Activated CD4-positive, CD25-positive, alpha-beta regulatory T cell treated with anti-CD3 and anti-CD28 coated beads, Interleukin-2, amount 50 U/mL, for 24 hours (primary cell): Measurements from ENCODE around the gene MTG1.
"Not testable (repeated sequence)": the region's sequence is repeated elsewhere in the genome, so short reads cannot be mapped to it uniquely, and the experiment has no call there.

Experiments used
- ATAC-seq, 2 donors: fragments of 150-1000 bp; cut with Tn5 transposase; one replicate each; pipeline ENCODE4 v1.10.0; 2021; ENCODE audit warnings: mild to moderate bottlenecking in 1 of 2, moderate library complexity in 1 of 2

The MTG1 gene

GRCh38 chr10:133359554-133359971 is 34.4 kb upstream of the MTG1 start:
- ATAC-seq = no peak

GRCh38 chr10:133359972-133360610 is 33.9 kb upstream of the MTG1 start:
- no peak for ATAC-seq

GRCh38 chr10:133361227-133361626 is 32.7 kb upstream of the MTG1 start:
- no peak for ATAC-seq

GRCh38 chr10:133361773-133362441 is 32.0 kb upstream of the MTG1 start:
- ATAC-seq = no peak

GRCh38 chr10:133362846-133363245 is 31.1 kb upstream of the MTG1 start:
- ATAC-seq = no peak

- ATAC-seq = no peak
Measured at GRCh38 chr10:133364645-133365431, 29.1 kb upstream of the MTG1 start.

- ATAC-seq = no peak
Measured at GRCh38 chr10:133365461-133366129, 28.4 kb upstream of the MTG1 start.

GRCh38 chr10:133366130-133366478 is 27.9 kb upstream of the MTG1 start:
- ATAC-seq = no peak

- ATAC-seq = no peak
Measured at GRCh38 chr10:133366751-133367150, 27.2 kb upstream of the MTG1 start.

GRCh38 chr10:133367461-133367860 is 26.5 kb upstream of the MTG1 start:
- ATAC-seq = not testable (repeated sequence)

- ATAC-seq = no peak
Measured at GRCh38 chr10:133368153-133368552, 25.8 kb upstream of the MTG1 start.

- no peak for ATAC-seq
Measured at GRCh38 chr10:133370030-133370786, 23.7 kb upstream of the MTG1 start.

GRCh38 chr10:133372507-133372906 is 21.4 kb upstream of the MTG1 start:
- no peak for ATAC-seq

GRCh38 chr10:133373174-133374090 is 20.5 kb upstream of the MTG1 start, which contains the start of gene ECHS1:
ECHS1 (minus strand) TSS chr10:133373354; CDS start chr10:133373333, 21 bp downstream.
- ATAC-seq = peak; percentile 99 to 100

GRCh38 chr10:133375357-133376115 is 18.4 kb upstream of the MTG1 start:
- ATAC-seq = no peak

- not testable (repeated sequence) for ATAC-seq
Measured at GRCh38 chr10:133376183-133376582, 17.8 kb upstream of the MTG1 start.

- ATAC-seq = no peak
Measured at GRCh38 chr10:133377025-133377817, 16.7 kb upstream of the MTG1 start.

GRCh38 chr10:133377818-133378250 is 16.1 kb upstream of the MTG1 start:
- ATAC-seq = no peak
